ENCODE results near the gene EFCAB8. TPM values are rescaled to one million over a fixed set of nuclear protein-coding genes. Genes with fewer than 3 reads are reported as not detected.

EFCAB8 gene
- total RNA-seq, 2 experiments from 2014 or later: 0.94 to 1.2 TPM

- DNase-seq: no peak
- ChIA-PET CTCF (interaction anchor here (1.4 to 1.7 kb wide), 2 partner anchors 21 to 66 kb away, joined by 3 to 4 read pairs; no protein-coding TSS in a partner anchor), POLR2A (no interaction called here)
- H3K36me3 Mint-ChIP-seq (ENCODE audit: low read depth): peaks cover 2% of the 10 kb centered on the region
- H3K27me3 Mint-ChIP-seq: no peaks in the 10 kb centered on the region
- H3K9me3 Mint-ChIP-seq: peaks cover 5% of the 10 kb centered on the region
- no peak overlapping the region for H3K4me3 Mint-ChIP-seq
- H3K27ac Mint-ChIP-seq: no peak overlapping the region
- H3K4me1 Mint-ChIP-seq: peaks cover 2% of the 10 kb centered on the region
These were observed 151.4 kb downstream of the EFCAB8 start for GRCh38 chr20:33010133-33010504.

- Mint-ChIP-seq H3K27ac (no peak overlapping the region), H3K4me1 (no peaks in the 10 kb centered on the region), H3K9me3 (peaks cover 2% of the 10 kb centered on the region), H3K27me3 (no peaks in the 10 kb centered on the region), H3K36me3 (ENCODE audit: low read depth) (no peaks in the 10 kb centered on the region), H3K4me3 (no peak overlapping the region)
- POLR2A ChIA-PET: no interaction called here
- DNase-seq: no peak
- CTCF ChIA-PET: interaction anchor here (1.4 to 1.7 kb wide), 2 partner anchors 21 to 65 kb away, joined by 3 to 4 read pairs; no protein-coding TSS in a partner anchor
These were observed 152.1 kb downstream of the EFCAB8 start for GRCh38 chr20:33010674-33011449.

Other genes with a start within 250 kb of the EFCAB8 start
- gene C20orf203, start 185.0 kb upstream of the EFCAB8 start, total RNA-seq: under 1 TPM; 0.07 to 0.08 TPM
- 10 to 100 TPM; 63.4 to 75.7 TPM for gene COMMD7, start 115.5 kb upstream of the EFCAB8 start, total RNA-seq
- 1 to 10 TPM; 3.7 to 4.1 TPM for gene DNMT3B, start 96.5 kb upstream of the EFCAB8 start, total RNA-seq
- gene MAPRE1, start 39.0 kb upstream of the EFCAB8 start, total RNA-seq: 100 to 1,000 TPM; 133 to 143 TPM
- not detected for gene SUN5, start 145.5 kb downstream of the EFCAB8 start, total RNA-seq
- gene BPIFB2, start 148.8 kb downstream of the EFCAB8 start, total RNA-seq: not detected
- not detected for gene BPIFB6, start 172.7 kb downstream of the EFCAB8 start, total RNA-seq
- not detected for gene BPIFB3, start 195.0 kb downstream of the EFCAB8 start, total RNA-seq
- not detected for gene BPIFB4, start 220.7 kb downstream of the EFCAB8 start, total RNA-seq

Measured in activated CD4-positive, alpha-beta T cell treated with anti-CD3 and anti-CD28 coated beads, Interleukin-2, amount 10 ng/mL, durations not matched to agents 7 days and 5 days (primary cell).